GM19372 (cell line): ENCODE data around the gene LRRC27.
A peak's percentile ranks its signal among the peaks of the same experiment; 100 is the strongest.

Experiments
- ATAC-seq: cut with Tn5 transposase; IDR thresholded peaks from one replicate; pipeline ENCODE4 v1.9.1; 2021; ENCODE audit warnings: mild to moderate bottlenecking, low read depth, moderate library complexity; ENCODE audit not compliant: unreplicated experiment

Gene LRRC27

GRCh38 chr10:132300582-132300981, 31.4 kb upstream of the LRRC27 start:
- no peak for ATAC-seq

- no peak for ATAC-seq
Measured at GRCh38 chr10:132301371-132302330, 30.3 kb upstream of the LRRC27 start.

GRCh38 chr10:132302421-132303310, 29.3 kb upstream of the LRRC27 start:
- no peak for ATAC-seq

GRCh38 chr10:132303361-132304115, 28.5 kb upstream of the LRRC27 start:
- no peak for ATAC-seq

- ATAC-seq = no peak
Measured at GRCh38 chr10:132304756-132305509, 27.1 kb upstream of the LRRC27 start.

- no peak for ATAC-seq
Measured at GRCh38 chr10:132305654-132306342, 26.2 kb upstream of the LRRC27 start.

GRCh38 chr10:132306343-132306685, 25.7 kb upstream of the LRRC27 start:
- ATAC-seq = no peak

GRCh38 chr10:132306864-132307751, 24.9 kb upstream of the LRRC27 start:
- peak; percentile 12 for ATAC-seq

- ATAC-seq = peak; percentile 63
Measured at GRCh38 chr10:132307823-132308586, 24.0 kb upstream of the LRRC27 start, which contains the start of gene STK32C. Gene STK32C (minus strand): TSS chr10:132307950. CDS start chr10:132307833, 117 bp downstream.

- ATAC-seq = peak; percentile 1
Measured at GRCh38 chr10:132308587-132309470, 23.2 kb upstream of the LRRC27 start.

GRCh38 chr10:132309471-132309865, 22.5 kb upstream of the LRRC27 start:
- no peak for ATAC-seq

GRCh38 chr10:132309879-132310591, 22.0 kb upstream of the LRRC27 start:
- ATAC-seq = no peak

- no peak for ATAC-seq
Measured at GRCh38 chr10:132310701-132311337, 21.2 kb upstream of the LRRC27 start.

GRCh38 chr10:132311338-132311939, 20.6 kb upstream of the LRRC27 start:
- no peak for ATAC-seq

GRCh38 chr10:132313305-132313704, 18.7 kb upstream of the LRRC27 start:
- ATAC-seq = no peak
